Keratinocyte (primary cell): ENCODE measurements around the gene ISYNA1.

Source experiments
- CTCF ChIP-seq, 3 experiments: IDR thresholded peaks in 1 of 3; conservative IDR thresholded peaks in 1 of 3; optimal IDR thresholded peaks in 1 of 3; 2 replicates in 2 of 3; 3 replicates in 1 of 3; pipeline versions ENCODE3 to v1.5.1; 2011; ENCODE audit warnings: low read length in 3 of 3, mild to moderate bottlenecking in 3 of 3, moderate library complexity in 2 of 3, control low read depth in 1 of 3, inconsistent platforms in 1 of 3; ENCODE audit not compliant: insufficient read depth in 2 of 3; ENCODE audit errors: extremely low read depth in 1 of 3
- EZH2 ChIP-seq: IDR thresholded peaks from one replicate; pipeline ENCODE4 v1.6.1; 2012; ENCODE audit warnings: inconsistent platforms, mild to moderate bottlenecking, low read length, moderate library complexity

DNA sequence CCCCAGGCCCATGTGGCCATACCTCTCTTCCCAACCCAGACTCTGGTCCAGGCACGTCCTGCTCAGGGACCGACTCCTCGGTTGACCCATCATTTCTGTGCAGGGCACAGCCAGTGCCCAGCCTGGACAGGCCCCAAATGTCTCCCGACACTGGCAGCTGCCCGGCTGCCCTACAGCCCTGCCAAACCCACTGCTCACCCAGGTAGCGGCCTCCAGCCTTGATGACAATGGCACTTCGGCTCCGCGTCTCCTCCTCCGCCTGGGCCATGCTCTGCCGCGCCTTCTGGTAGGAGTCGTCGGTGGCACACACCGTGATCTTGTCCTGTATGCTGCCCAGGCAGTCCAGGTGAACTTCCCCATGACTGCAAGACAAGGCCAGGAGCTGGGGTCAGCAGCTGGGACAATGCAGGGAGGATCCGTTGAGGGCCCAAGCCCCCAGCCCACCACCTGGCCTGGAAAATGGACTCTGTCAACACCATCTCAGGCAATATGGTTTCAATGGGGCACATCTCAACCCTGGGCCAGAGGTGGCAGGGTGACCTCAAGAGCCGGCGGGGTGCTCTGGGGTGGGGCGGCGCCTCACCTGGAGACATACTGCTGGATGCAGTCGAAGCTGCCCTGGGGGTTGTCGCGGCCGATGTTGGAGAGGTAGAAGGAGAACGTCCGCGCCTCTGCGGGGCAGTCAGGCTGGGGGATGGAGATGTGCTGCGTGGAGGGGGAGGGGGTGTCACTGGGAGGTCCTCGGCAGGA, 27.5 kb upstream of the ISYNA1 start:
- TF ChIP-seq CTCF (optimal IDR thresholded peaks at IDR 0.05 in 1 of 3, IDR thresholded peaks at IDR 0.05 in 1 of 3, conservative IDR thresholded peaks at IDR 0.05 in 1 of 3; ENCODE audit: extremely low read depth in 1 of 3, insufficient read depth in 2 of 3, low read length in 3 of 3) (no peak), EZH2 (no peak)
